Brain microvascular endothelial cell (primary cell): Measurements from ENCODE around the gene CD28.
"Not testable (repeated sequence)": the region's sequence is repeated elsewhere in the genome, so short reads cannot be mapped to it uniquely, and the experiment has no call there.

Experiments used
- DNase-seq: peaks from one replicate; pipeline ENCODE4 v3.0.0-alpha.2; 2020
- H3K27ac ChIP-seq: fragments of 250-450 bp; sonication (Bioruptor Pico); 2 replicates; pipeline ENCODE4 v1.5.1; 2020; ENCODE audit warnings: mild to moderate bottlenecking, moderate library complexity
- H3K27me3 ChIP-seq: fragments of 250-450 bp; sonication (Bioruptor Pico); replicated peaks from 2 replicates; pipeline ENCODE4 v1.5.1; 2020; ENCODE audit warnings: mild to moderate bottlenecking
- H3K36me3 ChIP-seq: fragments of 250-450 bp; sonication (Bioruptor Pico); replicated peaks from 2 replicates; pipeline ENCODE4 v1.5.1; 2020; ENCODE audit warnings: mild to moderate bottlenecking
- H3K4me3 ChIP-seq: 2 replicates; pipeline ENCODE4 v1.5.1; 2011; ENCODE audit warnings: low read depth, mild to moderate bottlenecking, control low read depth, low read length, moderate library complexity
- in situ Hi-C: cut with HindIII; loops from 2 replicates; pipeline ENCODE4 v1.10.0; 2017; ENCODE audit warnings: low sequenced_read_pairs, low pct_ligation_motif_present
- TF ChIP-seq, protein P1 (sequence below): IDR thresholded peaks from 2 replicates; pipeline ENCODE4 v1.5.1; 2011; ENCODE audit warnings: low read depth, mild to moderate bottlenecking, moderate library complexity, low read length, control low read depth, inconsistent platforms; ENCODE audit errors: missing control alignments

Gene CD28

DNA sequence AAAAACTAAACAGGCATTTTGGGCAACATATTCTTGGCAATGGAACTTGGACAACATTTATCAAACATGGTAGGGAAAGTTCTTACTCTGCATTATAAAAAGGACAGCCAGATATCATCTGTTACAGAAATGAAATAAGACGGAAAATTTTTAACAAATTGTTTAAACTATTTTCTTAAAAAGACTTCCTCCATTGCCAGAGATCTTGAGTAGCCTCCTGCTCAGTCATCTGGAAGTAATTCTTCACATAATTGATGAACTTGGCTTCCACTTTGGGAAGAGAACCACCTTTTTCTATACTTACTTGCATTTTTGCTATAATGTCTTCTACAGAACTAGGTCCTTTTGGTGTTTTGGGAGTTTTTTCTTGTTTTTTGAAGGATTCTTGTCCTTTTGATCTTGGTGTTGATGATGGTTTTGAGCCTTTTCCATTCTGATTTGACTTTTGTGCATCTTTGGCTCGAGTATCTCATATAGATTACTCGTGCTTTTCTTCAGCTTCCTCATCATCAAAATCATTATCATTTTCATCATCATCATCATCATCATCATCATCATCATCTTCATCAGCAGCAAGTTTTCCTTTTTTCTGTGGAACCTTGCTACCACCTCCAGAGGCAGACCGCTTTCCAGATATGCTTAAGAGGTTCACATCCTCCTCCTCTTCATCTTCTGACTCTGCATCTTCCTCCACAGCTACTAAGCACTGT, 66.2 kb downstream of the CD28 start:
- in situ Hi-C loops: no loop called here
- TF ChIP-seq, protein P1, sequence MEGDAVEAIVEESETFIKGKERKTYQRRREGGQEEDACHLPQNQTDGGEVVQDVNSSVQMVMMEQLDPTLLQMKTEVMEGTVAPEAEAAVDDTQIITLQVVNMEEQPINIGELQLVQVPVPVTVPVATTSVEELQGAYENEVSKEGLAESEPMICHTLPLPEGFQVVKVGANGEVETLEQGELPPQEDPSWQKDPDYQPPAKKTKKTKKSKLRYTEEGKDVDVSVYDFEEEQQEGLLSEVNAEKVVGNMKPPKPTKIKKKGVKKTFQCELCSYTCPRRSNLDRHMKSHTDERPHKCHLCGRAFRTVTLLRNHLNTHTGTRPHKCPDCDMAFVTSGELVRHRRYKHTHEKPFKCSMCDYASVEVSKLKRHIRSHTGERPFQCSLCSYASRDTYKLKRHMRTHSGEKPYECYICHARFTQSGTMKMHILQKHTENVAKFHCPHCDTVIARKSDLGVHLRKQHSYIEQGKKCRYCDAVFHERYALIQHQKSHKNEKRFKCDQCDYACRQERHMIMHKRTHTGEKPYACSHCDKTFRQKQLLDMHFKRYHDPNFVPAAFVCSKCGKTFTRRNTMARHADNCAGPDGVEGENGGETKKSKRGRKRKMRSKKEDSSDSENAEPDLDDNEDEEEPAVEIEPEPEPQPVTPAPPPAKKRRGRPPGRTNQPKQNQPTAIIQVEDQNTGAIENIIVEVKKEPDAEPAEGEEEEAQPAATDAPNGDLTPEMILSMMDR: no peak
- DNase-seq: no peak
- H3K27ac ChIP-seq: no peak overlapping the region
- no peaks in the 10 kb centered on the region for H3K36me3 ChIP-seq
- H3K4me3 ChIP-seq: no peak overlapping the region
- H3K27me3 ChIP-seq: no peaks in the 10 kb centered on the region

DNA sequence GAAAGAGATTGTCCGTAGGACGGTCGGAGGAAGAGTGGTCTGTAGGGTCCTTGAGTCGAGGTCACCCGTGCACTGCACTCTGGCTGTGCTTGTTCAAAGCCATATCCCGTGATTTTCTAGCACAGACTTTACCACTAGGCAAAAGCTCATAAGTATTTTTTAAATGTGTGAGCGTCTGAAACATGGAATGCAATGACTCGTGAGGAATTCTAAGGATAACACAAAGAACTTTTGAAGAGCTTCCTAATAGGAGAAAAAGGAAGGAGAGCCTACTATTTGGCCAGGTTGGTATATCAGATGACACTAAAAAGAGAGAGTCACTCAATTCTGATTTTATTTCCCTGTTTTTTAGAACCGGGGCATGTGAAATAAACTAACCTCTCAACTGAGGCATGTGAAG, 68.3 kb downstream of the CD28 start:
- in situ Hi-C loops: no loop called here
- no peaks in the 10 kb centered on the region for H3K36me3 ChIP-seq
- no peak overlapping the region for H3K27ac ChIP-seq
- no peak overlapping the region for H3K4me3 ChIP-seq
- no peaks in the 10 kb centered on the region for H3K27me3 ChIP-seq
- DNase-seq: no peak
- TF ChIP-seq, protein P1: no peak

DNA sequence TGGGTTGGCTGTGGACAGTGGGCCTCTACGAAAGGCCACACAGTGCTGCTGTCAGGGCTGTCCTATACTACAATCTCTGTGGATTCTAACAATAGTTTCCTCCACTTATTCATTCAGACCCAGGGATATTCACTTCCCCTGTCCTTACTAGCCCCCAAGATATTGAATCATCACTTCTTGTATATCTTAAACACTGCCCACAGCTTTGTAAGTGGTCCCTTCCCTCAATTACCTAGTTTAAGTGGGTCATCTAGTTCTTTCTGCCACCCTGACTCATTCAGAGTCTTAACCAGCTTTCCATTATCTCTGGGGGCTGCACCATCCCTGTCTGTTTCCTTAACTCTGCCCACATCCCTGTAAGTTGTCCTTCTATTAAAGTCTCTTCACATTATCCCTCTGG, 69.2 kb downstream of the CD28 start:
- no peak for DNase-seq
- in situ Hi-C loops: no loop called here
- Histone ChIP-seq H3K27ac (no peak overlapping the region), H3K27me3 (no peaks in the 10 kb centered on the region), H3K4me3 (no peak overlapping the region), H3K36me3 (no peaks in the 10 kb centered on the region)
- TF ChIP-seq, protein P1: no peak

DNA sequence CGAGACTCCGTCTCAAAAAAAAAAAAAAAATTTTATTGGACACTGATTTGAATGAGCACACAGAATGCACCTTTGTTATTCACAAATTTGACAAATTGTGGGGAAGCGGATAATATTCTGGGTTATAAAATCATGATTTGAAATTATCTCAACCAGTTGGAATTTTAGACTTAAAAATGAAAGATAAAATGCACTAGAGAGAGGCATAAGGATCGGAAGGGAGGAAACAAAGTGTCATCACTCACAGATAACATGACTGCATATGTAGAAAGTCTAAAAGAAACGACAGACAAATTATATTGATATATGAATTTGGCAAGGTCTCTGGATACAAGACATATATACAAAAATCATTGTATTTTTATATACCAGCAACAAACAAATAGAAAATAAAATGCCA, 70.6 kb downstream of the CD28 start:
- H3K4me3 ChIP-seq: no peak overlapping the region
- TF ChIP-seq, protein P1: no peak
- no peak for DNase-seq
- no peaks in the 10 kb centered on the region for H3K36me3 ChIP-seq
- in situ Hi-C loops: no loop called here
- H3K27me3 ChIP-seq: no peaks in the 10 kb centered on the region
- no peak overlapping the region for H3K27ac ChIP-seq

DNA sequence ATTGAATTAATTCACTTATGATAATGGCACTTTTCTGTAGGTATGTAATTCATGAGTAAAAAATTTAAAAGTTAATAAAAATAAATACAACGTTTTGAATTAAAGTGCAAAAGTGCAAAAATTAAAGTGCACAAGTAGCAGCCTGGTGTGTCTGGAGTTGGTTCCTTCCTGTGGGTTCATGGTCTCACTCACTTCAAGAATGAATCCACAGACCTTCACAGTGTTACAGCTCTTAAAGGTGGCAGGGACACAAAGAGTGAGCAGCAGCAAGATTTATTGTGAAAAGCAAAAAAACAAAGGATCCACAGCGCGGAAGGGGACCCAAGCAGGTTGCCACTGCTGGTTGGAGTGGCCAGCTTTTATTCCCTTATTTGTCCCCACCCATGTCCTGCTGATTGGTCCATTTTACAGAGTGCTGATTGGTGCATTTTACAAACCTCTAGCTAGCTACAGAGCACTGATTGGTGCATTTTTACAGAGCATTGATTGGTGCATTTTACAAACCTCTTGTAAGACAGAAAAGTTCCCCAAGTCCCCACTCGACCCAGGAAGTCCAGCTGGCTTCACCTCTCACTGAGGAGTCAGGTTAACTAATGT, 73.1 kb downstream of the CD28 start:
- H3K27ac ChIP-seq, H3K4me3 ChIP-seq, H3K27me3 ChIP-seq, DNase-seq, H3K36me3 ChIP-seq, in situ Hi-C loops: not testable (repeated sequence)

DNA sequence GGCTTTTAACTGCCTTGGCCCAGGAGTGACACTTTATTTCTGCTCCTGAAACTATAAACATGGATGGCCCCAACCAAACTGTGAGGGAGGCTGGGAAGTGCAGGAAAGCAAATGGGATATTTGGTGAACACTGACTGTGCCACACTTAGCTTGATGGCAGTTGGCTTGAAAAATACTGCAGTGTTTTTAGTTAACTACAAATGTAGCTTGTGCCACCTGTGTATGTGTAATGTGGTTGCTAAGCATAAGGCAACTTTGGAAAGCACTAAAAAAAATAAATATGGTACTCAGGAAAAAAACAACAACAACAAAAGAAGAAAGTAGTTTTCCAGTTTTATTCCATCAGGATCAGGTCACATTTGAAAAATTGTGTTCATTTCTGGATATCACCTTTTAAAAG, 73.8 kb downstream of the CD28 start:
- DNase-seq: no peak
- no peak overlapping the region for H3K27ac ChIP-seq
- TF ChIP-seq, protein P1: no peak
- H3K36me3 ChIP-seq: no peaks in the 10 kb centered on the region
- H3K4me3 ChIP-seq: no peak overlapping the region
- in situ Hi-C loops: no loop called here
- H3K27me3 ChIP-seq: no peaks in the 10 kb centered on the region
